Astrocyte of the cerebellum (primary cell): ENCODE measurements around the gene ZNF205.

ENCODE experiments used
- DNase-seq: peaks from one replicate; pipeline ENCODE4 v3.0.0-alpha.2; 2011; ENCODE audit warnings: low read depth
- H3K4me3 ChIP-seq: 2 replicates; pipeline ENCODE4 v1.5.1; 2011; ENCODE audit warnings: mild to moderate bottlenecking, low read depth, low read length, moderate library complexity
- in situ Hi-C: cut with HindIII; loops from 2 replicates; pipeline ENCODE4 v1.10.0; 2017; ENCODE audit warnings: low sequenced_read_pairs
- TF ChIP-seq, protein P1 (sequence below): IDR thresholded peaks from 2 replicates; pipeline ENCODE4 v1.5.1; 2012; ENCODE audit warnings: low read length, low read depth, moderate library complexity, mild to moderate bottlenecking; ENCODE audit errors: missing control alignments

ZNF205 gene

DNA sequence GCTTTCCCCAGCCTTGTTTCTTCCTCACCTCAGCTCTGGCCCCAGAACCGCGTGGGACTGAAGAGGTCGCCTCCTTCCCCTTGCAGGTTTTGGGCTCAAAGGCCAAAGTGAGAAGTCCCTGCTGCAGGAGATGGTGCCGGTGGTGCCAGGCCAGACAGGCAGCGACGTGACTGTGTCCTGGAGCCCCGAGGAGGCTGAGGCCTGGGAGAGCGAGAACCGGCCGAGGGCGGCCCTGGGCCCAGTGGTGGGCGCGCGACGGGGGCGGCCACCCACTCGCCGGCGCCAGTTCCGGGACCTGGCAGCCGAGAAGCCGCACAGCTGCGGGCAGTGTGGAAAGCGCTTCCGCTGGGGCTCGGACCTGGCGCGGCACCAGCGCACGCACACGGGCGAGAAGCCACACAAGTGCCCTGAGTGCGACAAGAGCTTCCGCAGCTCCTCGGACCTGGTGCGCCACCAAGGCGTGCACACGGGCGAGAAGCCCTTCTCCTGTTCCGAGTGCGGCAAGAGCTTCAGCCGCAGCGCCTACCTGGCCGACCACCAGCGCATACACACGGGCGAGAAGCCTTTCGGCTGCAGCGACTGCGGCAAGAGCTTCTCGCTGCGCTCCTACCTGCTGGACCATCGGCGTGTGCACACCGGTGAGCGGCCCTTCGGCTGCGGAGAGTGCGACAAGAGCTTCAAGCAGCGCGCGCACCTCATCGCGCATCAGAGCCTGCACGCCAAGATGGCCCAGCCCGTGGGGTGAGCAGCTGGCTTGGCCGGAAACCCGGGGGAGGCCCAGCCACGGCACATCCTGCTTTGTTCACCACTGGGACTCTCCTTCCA lies 28.4 kb downstream of the ZNF205 start:
- in situ Hi-C loops: no loop called here
- no peak overlapping the region for H3K4me3 ChIP-seq
- no peak for DNase-seq
- TF ChIP-seq, protein P1, sequence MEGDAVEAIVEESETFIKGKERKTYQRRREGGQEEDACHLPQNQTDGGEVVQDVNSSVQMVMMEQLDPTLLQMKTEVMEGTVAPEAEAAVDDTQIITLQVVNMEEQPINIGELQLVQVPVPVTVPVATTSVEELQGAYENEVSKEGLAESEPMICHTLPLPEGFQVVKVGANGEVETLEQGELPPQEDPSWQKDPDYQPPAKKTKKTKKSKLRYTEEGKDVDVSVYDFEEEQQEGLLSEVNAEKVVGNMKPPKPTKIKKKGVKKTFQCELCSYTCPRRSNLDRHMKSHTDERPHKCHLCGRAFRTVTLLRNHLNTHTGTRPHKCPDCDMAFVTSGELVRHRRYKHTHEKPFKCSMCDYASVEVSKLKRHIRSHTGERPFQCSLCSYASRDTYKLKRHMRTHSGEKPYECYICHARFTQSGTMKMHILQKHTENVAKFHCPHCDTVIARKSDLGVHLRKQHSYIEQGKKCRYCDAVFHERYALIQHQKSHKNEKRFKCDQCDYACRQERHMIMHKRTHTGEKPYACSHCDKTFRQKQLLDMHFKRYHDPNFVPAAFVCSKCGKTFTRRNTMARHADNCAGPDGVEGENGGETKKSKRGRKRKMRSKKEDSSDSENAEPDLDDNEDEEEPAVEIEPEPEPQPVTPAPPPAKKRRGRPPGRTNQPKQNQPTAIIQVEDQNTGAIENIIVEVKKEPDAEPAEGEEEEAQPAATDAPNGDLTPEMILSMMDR: no peak

DNA sequence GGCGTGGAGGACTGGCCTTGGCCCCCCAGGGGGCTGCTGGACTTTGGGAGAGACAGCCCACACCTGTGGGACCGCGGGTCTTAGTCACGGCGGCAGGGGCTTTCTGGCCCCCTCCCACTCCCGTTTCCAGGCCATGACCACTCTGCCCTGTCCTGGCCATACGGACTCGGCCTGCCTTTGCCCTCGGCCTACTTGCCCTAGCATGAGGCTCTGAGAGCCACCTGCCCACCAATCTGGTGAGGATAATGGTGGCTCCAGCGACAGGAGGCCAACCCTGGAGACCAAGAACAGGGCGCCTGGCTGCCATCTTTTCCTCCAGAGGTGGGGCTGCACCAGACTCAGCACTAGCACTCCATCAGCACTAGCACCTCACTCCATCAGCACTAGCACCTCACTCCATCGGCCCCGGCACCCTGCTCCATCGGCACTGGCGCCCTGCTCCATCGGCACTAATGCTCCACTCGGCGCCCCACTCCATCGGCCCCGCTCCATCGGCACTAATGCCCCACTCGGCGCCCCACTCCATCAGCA lies 29.5 kb downstream of the ZNF205 start:
- no peak for DNase-seq
- TF ChIP-seq, protein P1: no peak
- in situ Hi-C loops: no loop called here
- H3K4me3 ChIP-seq: no peak overlapping the region

DNA sequence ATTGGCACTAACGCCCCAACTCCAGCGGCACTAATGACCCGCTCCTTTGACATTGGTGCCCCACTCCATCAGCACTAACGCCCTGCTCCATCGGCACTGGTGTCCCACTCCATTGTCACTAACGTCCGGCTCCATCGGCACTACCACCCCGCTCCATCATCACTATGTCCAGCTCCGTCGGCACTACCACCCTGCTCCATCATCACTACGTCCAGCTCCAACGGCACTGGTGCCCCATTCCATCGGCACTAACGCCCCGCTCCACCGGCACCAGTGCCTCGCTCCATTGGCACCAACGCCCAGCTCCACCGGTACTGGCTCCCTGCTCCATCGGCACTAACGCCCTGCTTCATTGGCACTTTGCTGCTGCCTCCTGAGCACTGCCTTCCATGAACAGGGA lies 29.9 kb downstream of the ZNF205 start:
- no peak for DNase-seq
- TF ChIP-seq, protein P1: no peak
- H3K4me3 ChIP-seq: no peak overlapping the region
- in situ Hi-C loops: no loop called here

DNA sequence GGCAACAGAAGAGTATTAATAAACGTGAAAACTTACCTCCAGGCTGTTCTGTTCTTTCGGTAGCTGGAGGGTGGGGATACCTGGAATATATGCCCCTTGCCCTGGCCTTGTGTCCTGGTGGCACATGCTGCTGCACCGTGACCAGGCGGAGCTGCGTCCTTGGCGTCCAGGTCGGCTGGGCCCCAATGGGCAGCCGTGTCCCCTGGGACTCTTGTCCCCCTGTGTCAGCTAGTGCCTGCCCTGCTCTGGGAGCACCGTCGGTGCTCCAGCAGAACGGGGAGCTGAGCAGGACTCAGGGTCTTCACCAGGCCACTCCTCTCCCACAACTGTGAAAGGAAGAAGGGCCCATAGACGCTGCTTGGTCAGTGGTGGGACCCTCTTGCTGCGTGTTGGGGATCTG lies 30.4 kb downstream of the ZNF205 start:
- no peak overlapping the region for H3K4me3 ChIP-seq
- TF ChIP-seq, protein P1: no peak
- in situ Hi-C loops: no loop called here
- no peak for DNase-seq

DNA sequence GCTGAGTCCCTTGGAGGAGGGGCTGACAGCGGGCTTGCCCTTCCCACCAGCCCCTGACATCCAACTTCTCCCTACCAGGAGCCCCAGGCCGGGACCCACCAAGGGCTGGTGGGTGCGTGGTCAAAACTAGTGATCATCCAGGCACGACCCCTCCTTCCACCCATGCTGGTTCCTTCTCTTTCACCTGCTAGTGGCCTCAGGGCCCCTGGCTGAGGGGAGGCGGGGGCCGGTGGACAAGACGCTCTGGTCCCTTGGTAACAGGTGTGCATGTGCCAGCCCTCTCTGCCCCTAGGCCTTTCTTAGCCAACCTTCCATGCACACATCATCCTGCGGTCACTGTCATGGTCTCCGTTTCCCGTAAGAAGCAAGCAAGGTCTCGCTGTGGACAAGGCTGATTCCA lies 30.8 kb downstream of the ZNF205 start:
- no peak for DNase-seq
- TF ChIP-seq, protein P1: no peak
- in situ Hi-C loops: no loop called here
- no peak overlapping the region for H3K4me3 ChIP-seq

DNA sequence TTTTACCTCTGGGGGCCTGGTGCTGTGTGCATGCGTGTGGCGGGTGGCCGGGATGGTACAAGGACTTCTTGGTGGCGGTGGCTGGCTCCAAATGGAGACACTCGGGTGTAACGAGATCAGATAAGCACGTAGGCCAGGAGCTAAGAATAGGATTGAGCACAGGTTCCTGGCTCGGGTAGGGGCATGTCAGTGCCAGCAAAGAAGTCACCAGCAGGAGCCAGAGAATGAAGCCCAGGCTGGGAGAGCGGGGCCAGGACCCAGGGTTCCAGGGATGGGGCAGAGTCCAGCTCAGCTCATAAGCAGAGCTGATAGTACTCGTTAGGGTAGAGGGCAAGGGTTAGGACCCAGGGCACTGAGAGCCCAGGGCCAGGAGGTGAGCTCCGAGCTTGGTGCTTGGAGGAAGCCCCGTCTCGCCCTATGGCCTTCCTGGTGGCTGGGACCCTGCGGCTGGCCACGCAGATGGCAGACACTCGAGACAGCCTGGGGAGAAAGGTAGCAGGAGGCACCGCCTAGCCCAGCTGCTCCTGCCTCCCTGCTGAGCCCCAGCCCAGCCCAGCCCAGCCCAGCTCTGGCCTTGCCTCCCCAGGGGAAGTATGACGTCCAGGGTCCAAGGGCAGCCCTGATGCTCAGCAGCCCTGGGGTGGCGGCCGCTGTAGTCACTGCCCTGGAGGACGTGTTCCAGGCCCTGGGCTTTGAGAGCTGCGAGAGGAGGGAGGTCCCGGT lies 31.4 kb downstream of the ZNF205 start:
- in situ Hi-C loops: no loop called here
- no peak for DNase-seq
- TF ChIP-seq, protein P1: no peak
- H3K4me3 ChIP-seq: no peak overlapping the region
